ENCODE results near the gene LGALS7. TPM values are rescaled to one million over a fixed set of nuclear protein-coding genes. Genes with fewer than 3 reads are reported as not detected.

Gene LGALS7
- total and polyA plus RNA-seq, 10 of the 15 experiments (the other 5 are each of a cell fraction or from before 2014, with no cell fraction given) = 0.19 TPM; not detected in 9

DNA sequence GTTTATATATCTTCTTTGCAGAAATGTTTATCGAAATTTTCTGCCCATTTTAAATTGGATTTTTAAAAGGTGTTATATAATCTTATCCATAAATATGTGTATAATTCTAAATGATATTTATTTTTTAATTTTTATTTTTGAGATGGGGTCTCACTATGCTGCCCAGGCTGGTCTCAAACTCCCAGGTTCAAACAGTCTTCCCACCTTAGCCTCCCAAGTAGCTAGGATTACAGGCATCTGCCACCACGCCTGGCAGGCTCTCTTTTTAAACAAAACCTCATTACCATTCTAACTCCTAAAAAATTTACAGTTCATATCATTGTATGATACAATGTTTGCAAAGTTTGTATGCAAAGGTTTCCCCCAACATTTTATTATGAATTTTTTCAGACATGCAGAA, 22.8 kb upstream of the LGALS7 start:
- H2AFZ ChIP-seq (ENCODE audit: control insufficient read depth, low read depth, low read length) = no peak overlapping the region
- in situ Hi-C loops (cut with MboI) (no loop called here), intact Hi-C loops (cut with micrococcal nuclease; ENCODE audit: unreplicated experiment) (no loop called here)
- H3K27ac ChIP-seq (ENCODE audit: control insufficient read depth, insufficient read depth) = no peak overlapping the region
- no peaks in the 10 kb centered on the region; the same call in 2 of the 3 replicates for H3K9me3 ChIP-seq (replicated peaks; ENCODE audit: control insufficient read depth, insufficient read depth, low read length)
- RAD21 ChIA-PET (ENCODE audit: unreplicated experiment) = no interaction called here
- H3K4me3 ChIP-seq = no peak overlapping the region
- 2% methylated on average over 2 of the region's 2 CpGs for WGBS (ENCODE audit: insufficient coverage, insufficient replicate concordance, low lambda C conversion rate, missing lambda C conversion rate)
- no TSS peak for BruUV-seq (replicated peaks)
- SMC1A ChIA-PET (ENCODE audit: uncharacterized antibody, unreplicated experiment) = no interaction called here
- FAIRE-seq (no peak), DNase-seq (ENCODE audit: low read depth, low spot score) (no peak), ATAC-seq (no peak)
- H3K27me3 ChIP-seq (replicated peaks in 1 of 2; ENCODE audit: control insufficient read depth in 2 of 2, insufficient read depth in 2 of 2, low read length in 1 of 2) = no peaks in the 10 kb centered on the region
- H3K36me3 ChIP-seq (ENCODE audit: control insufficient read depth in 2 of 2, insufficient read depth in 2 of 2, low read length in 1 of 2) = no peaks in the 10 kb centered on the region
- POLR2A ChIA-PET = no interaction called here
- H4K20me1 ChIP-seq (ENCODE audit: control insufficient read depth, insufficient read depth) = no peaks in the 10 kb centered on the region
- no peaks in the 10 kb centered on the region for H3K79me2 ChIP-seq (ENCODE audit: control insufficient read depth, insufficient read depth, low read length)
- TF ChIP-seq, protein P1, sequence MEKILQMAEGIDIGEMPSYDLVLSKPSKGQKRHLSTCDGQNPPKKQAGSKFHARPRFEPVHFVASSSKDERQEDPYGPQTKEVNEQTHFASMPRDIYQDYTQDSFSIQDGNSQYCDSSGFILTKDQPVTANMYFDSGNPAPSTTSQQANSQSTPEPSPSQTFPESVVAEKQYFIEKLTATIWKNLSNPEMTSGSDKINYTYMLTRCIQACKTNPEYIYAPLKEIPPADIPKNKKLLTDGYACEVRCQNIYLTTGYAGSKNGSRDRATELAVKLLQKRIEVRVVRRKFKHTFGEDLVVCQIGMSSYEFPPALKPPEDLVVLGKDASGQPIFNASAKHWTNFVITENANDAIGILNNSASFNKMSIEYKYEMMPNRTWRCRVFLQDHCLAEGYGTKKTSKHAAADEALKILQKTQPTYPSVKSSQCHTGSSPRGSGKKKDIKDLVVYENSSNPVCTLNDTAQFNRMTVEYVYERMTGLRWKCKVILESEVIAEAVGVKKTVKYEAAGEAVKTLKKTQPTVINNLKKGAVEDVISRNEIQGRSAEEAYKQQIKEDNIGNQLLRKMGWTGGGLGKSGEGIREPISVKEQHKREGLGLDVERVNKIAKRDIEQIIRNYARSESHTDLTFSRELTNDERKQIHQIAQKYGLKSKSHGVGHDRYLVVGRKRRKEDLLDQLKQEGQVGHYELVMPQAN (conservative IDR thresholded peaks at IDR 0.05) = no peak
- TF ChIP-seq FOXM1 (IDR thresholded peaks at IDR 0.05; ENCODE audit: low read depth, low read length) = no peak
- TF ChIP-seq POLR2A (IDR thresholded peaks at IDR 0.05; ENCODE audit: low read depth, low read length) = no peak
- TF ChIP-seq TCF3 (IDR thresholded peaks at IDR 0.05; ENCODE audit: borderline replicate concordance, insufficient read depth, low read depth, low read length) = no peak
- TF ChIP-seq, protein P2, sequence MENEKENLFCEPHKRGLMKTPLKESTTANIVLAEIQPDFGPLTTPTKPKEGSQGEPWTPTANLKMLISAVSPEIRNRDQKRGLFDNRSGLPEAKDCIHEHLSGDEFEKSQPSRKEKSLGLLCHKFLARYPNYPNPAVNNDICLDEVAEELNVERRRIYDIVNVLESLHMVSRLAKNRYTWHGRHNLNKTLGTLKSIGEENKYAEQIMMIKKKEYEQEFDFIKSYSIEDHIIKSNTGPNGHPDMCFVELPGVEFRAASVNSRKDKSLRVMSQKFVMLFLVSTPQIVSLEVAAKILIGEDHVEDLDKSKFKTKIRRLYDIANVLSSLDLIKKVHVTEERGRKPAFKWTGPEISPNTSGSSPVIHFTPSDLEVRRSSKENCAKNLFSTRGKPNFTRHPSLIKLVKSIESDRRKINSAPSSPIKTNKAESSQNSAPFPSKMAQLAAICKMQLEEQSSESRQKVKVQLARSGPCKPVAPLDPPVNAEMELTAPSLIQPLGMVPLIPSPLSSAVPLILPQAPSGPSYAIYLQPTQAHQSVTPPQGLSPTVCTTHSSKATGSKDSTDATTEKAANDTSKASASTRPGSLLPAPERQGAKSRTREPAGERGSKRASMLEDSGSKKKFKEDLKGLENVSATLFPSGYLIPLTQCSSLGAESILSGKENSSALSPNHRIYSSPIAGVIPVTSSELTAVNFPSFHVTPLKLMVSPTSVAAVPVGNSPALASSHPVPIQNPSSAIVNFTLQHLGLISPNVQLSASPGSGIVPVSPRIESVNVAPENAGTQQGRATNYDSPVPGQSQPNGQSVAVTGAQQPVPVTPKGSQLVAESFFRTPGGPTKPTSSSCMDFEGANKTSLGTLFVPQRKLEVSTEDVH (IDR thresholded peaks at IDR 0.05; ENCODE audit: low read depth, partially characterized antibody) = no peak
- no peak for TF ChIP-seq STAT1 (conservative IDR thresholded peaks at IDR 0.05)
- TF ChIP-seq RCOR1 (conservative IDR thresholded peaks at IDR 0.05; ENCODE audit: low read depth, low read length) = no peak
- no peak for TF ChIP-seq POLR2AphosphoS5 (IDR thresholded peaks at IDR 0.05; ENCODE audit: low read length)
- no peak for TF ChIP-seq FOS (IDR thresholded peaks at IDR 0.05; ENCODE audit: borderline replicate concordance, extremely low read depth, insufficient read length)
- CTCF ChIA-PET = no interaction called here
- H3K9ac ChIP-seq (ENCODE audit: control insufficient read depth, insufficient read depth, low read length) = no peak overlapping the region
- no peak overlapping the region for H3K4me2 ChIP-seq (ENCODE audit: control insufficient read depth, insufficient read depth)
- H3K4me1 ChIP-seq (ENCODE audit: control insufficient read depth, insufficient read depth, low read length) = no peaks in the 10 kb centered on the region
